ENCODE data around the gene SCART1. TPM values are rescaled to one million over a fixed set of nuclear protein-coding genes. Genes with fewer than 3 reads are reported as not detected.
"Not testable (repeated sequence)": the region's sequence is repeated elsewhere in the genome, so short reads cannot be mapped to it uniquely, and the experiment has no call there.

SCART1 gene
- total RNA-seq, 1 donor from 2014 or later, result 4.7 TPM

GRCh38 chr10:133429571-133429970, 24.2 kb upstream of the SCART1 start:
- ATAC-seq; DNase-seq (ENCODE audit: low spot score): not testable (repeated sequence)

GRCh38 chr10:133431888-133432613, 21.7 kb upstream of the SCART1 start:
- ATAC-seq; intact Hi-C loops (cut with DNase I); DNase-seq (ENCODE audit: low spot score): not testable (repeated sequence)

More at GRCh38 chr10:133429571-133429970, 24.2 kb upstream of the SCART1 start:
- intact Hi-C loops (cut with DNase I), result not testable (repeated sequence)

GRCh38 chr10:133432789-133433188, 21.0 kb upstream of the SCART1 start:
- DNase-seq (ENCODE audit: low spot score); intact Hi-C loops (cut with DNase I): not testable (repeated sequence)
- ATAC-seq, result peak; percentile 20

- intact Hi-C loops (cut with DNase I), result no loop called here
- no peak for ATAC-seq
- DNase-seq (ENCODE audit: low spot score), result no peak
Measured at GRCh38 chr10:133438711-133439273, 15.0 kb upstream of the SCART1 start.

- DNase-seq (ENCODE audit: low spot score) (peak; percentile 50), ATAC-seq (no peak)
- intact Hi-C loops (cut with DNase I), result no loop called here
Measured at GRCh38 chr10:133439517-133440461, 14.0 kb upstream of the SCART1 start.

- DNase-seq (ENCODE audit: low spot score), result no peak
- no peak for ATAC-seq
- intact Hi-C loops (cut with DNase I), result no loop called here
Measured at GRCh38 chr10:133440633-133441285, 13.0 kb upstream of the SCART1 start.

- peak; percentile 59 for DNase-seq (ENCODE audit: low spot score)
- ATAC-seq; intact Hi-C loops (cut with DNase I): not testable (repeated sequence)
Measured at GRCh38 chr10:133441356-133441755, 12.4 kb upstream of the SCART1 start.

- DNase-seq (ENCODE audit: low spot score), result peak; percentile 52
- ATAC-seq, result no peak
- intact Hi-C loops (cut with DNase I), result no loop called here
Measured at GRCh38 chr10:133441780-133442179, 12.0 kb upstream of the SCART1 start.

GRCh38 chr10:133442191-133442966, 11.4 kb upstream of the SCART1 start:
- DNase-seq (ENCODE audit: low spot score), result peak; percentile 54
- intact Hi-C loops (cut with DNase I), result no loop called here
- no peak for ATAC-seq

GRCh38 chr10:133442967-133443924, 10.5 kb upstream of the SCART1 start:
- no peak for DNase-seq (ENCODE audit: low spot score)
- intact Hi-C loops (cut with DNase I), result no loop called here
- no peak for ATAC-seq

- ATAC-seq (no peak), DNase-seq (ENCODE audit: low spot score) (no peak)
- intact Hi-C loops (cut with DNase I), result no loop called here
Measured at GRCh38 chr10:133444342-133445267, 9.1 kb upstream of the SCART1 start.

- ATAC-seq (no peak), DNase-seq (ENCODE audit: low spot score) (peak; percentile 53)
- intact Hi-C loops (cut with DNase I), result no loop called here
Measured at GRCh38 chr10:133445268-133445732, 8.4 kb upstream of the SCART1 start.

GRCh38 chr10:133445751-133446708, 7.7 kb upstream of the SCART1 start:
- peak; percentile 60 for DNase-seq (ENCODE audit: low spot score)
- ATAC-seq, result no peak
- intact Hi-C loops (cut with DNase I), result no loop called here

- DNase-seq (ENCODE audit: low spot score) (no peak), ATAC-seq (no peak)
- intact Hi-C loops (cut with DNase I), result no loop called here
Measured at GRCh38 chr10:133446979-133447378, 6.8 kb upstream of the SCART1 start.

- no peak for ATAC-seq
- intact Hi-C loops (cut with DNase I), result no loop called here
- DNase-seq (ENCODE audit: low spot score), result no peak
Measured at GRCh38 chr10:133448120-133448519, 5.6 kb upstream of the SCART1 start.

Data from sciatic nerve (tissue), 2 donors.